Measurements from ENCODE around the gene ZNF609. TPM values are rescaled to one million over a fixed set of nuclear protein-coding genes. Genes with fewer than 3 reads are reported as not detected.
"Not testable (repeated sequence)": the region's sequence is repeated elsewhere in the genome, so short reads cannot be mapped to it uniquely, and the experiment has no call there.

The ZNF609 gene
- total and polyA plus RNA-seq, 2 experiments from 2014 or later = 12.5 to 23.0 TPM

DNA sequence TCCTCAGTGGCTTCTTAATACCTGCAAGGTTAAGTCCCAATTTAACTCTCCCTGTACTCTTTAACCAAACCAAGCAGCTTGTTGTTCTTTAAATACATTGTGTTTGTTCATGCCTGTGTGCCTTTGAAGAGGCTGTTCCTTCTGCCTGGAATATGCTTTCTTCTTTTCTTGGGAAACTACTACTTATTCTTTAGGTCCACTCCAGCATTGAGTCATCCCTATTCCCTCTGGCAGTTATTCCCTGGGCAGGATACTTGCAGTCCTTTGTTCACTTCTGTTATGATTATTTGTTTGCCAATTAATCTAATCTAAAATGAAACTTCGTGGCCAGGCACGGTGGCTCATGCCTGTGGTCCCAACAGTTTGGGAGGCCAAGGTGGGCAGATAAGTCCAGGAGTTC, 139.3 kb downstream of the ZNF609 start:
- Histone ChIP-seq H3K79me2 (peaks cover 93% of the 10 kb centered on the region), H3K4me2 (no peak overlapping the region), H3K9me3 (ENCODE audit: low read depth) (no peaks in the 10 kb centered on the region), H3K36me3 (replicated peaks; ENCODE audit: insufficient read depth, low read depth) (no peaks in the 10 kb centered on the region), H2AFZ (no peak overlapping the region), H3K27me3 (no peaks in the 10 kb centered on the region), H3K27ac (no peak overlapping the region), H3K4me3 (no peak overlapping the region), H3K4me1 (ENCODE audit: insufficient read depth) (peaks cover 17% of the 10 kb centered on the region), H3K9me2 (replicated peaks; ENCODE audit: insufficient read depth) (no peaks in the 10 kb centered on the region), H4K20me1 (ENCODE audit: insufficient read depth, poor library complexity, severe bottlenecking) (peaks cover 24% of the 10 kb centered on the region)
- 21% methylated on average over 2 of the region's 2 CpGs for WGBS (ENCODE audit: low lambda C conversion rate, missing lambda C conversion rate)
- TF ChIP-seq EZH2 (IDR thresholded peaks at IDR 0.05; ENCODE audit: borderline replicate concordance) (no peak), EZH2phosphoT487 (IDR thresholded peaks at IDR 0.05; ENCODE audit: low read depth, severe bottlenecking, unreplicated experiment) (no peak)
- TF ChIP-seq, protein P1, sequence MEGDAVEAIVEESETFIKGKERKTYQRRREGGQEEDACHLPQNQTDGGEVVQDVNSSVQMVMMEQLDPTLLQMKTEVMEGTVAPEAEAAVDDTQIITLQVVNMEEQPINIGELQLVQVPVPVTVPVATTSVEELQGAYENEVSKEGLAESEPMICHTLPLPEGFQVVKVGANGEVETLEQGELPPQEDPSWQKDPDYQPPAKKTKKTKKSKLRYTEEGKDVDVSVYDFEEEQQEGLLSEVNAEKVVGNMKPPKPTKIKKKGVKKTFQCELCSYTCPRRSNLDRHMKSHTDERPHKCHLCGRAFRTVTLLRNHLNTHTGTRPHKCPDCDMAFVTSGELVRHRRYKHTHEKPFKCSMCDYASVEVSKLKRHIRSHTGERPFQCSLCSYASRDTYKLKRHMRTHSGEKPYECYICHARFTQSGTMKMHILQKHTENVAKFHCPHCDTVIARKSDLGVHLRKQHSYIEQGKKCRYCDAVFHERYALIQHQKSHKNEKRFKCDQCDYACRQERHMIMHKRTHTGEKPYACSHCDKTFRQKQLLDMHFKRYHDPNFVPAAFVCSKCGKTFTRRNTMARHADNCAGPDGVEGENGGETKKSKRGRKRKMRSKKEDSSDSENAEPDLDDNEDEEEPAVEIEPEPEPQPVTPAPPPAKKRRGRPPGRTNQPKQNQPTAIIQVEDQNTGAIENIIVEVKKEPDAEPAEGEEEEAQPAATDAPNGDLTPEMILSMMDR (IDR thresholded peaks at IDR 0.05; ENCODE audit: poor library complexity) = no peak
- DNase-seq (ENCODE audit: low spot score) = no peak

DNA sequence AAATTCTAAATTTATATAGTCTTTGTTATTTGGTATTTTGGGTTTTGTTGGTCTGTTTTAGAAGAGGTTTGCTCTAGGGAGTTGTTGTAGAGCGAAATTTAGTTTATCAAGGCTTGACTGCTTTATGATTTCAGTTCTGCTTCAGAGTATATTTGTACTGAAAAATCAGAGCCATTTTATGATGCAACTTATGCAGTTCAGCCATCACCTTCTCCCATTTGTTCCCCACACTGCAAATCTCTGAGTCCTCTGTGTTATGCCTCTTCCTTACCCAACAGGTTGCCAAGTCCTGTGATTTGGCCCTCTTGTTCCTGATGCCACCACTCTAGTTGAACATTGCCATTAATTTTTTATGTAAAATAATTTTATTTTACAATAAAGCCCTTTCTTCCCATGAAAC, 140.4 kb downstream of the ZNF609 start:
- H3K27ac ChIP-seq = no peak overlapping the region
- no peaks in the 10 kb centered on the region for H3K36me3 ChIP-seq (replicated peaks; ENCODE audit: insufficient read depth, low read depth)
- no peak overlapping the region for H2AFZ ChIP-seq
- DNase-seq (ENCODE audit: low spot score) = no peak
- no peak overlapping the region for H3K4me3 ChIP-seq
- H3K27me3 ChIP-seq = no peaks in the 10 kb centered on the region
- no peaks in the 10 kb centered on the region for H3K9me3 ChIP-seq (ENCODE audit: low read depth)
- 100% methylated on average over 1 of the region's 1 CpG for WGBS (ENCODE audit: low lambda C conversion rate, missing lambda C conversion rate)
- no peak for TF ChIP-seq EZH2 (IDR thresholded peaks at IDR 0.05; ENCODE audit: borderline replicate concordance)
- TF ChIP-seq, protein P1 (IDR thresholded peaks at IDR 0.05; ENCODE audit: poor library complexity) = no peak
- TF ChIP-seq EZH2phosphoT487 (IDR thresholded peaks at IDR 0.05; ENCODE audit: low read depth, severe bottlenecking, unreplicated experiment) = no peak
- no peaks in the 10 kb centered on the region for H3K9me2 ChIP-seq (replicated peaks; ENCODE audit: insufficient read depth)
- peaks cover 28% of the 10 kb centered on the region for H4K20me1 ChIP-seq (ENCODE audit: insufficient read depth, poor library complexity, severe bottlenecking)
- peaks cover 91% of the 10 kb centered on the region for H3K79me2 ChIP-seq
- no peak overlapping the region for H3K4me2 ChIP-seq
- H3K4me1 ChIP-seq (ENCODE audit: insufficient read depth) = peaks cover 17% of the 10 kb centered on the region

DNA sequence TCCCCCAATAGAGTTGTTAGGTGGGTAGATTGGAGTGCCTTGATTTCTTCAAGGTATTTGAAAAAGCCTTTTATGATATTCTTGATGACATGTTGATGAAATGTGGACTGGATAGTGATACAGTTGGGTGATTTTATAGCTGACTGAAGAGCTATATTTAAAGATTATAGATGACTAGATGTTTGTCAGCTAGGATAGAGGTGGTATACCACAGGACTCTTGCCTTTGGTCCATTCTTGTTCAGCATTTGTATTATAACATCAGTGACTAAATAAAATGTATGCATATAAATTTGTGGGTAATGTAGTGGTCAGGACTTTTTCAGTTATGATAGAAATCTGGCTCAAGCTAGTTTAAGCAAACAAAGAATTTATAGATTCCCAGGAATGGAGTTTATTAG, 143.9 kb downstream of the ZNF609 start:
- DNase-seq (ENCODE audit: low spot score) = no peak

DNA sequence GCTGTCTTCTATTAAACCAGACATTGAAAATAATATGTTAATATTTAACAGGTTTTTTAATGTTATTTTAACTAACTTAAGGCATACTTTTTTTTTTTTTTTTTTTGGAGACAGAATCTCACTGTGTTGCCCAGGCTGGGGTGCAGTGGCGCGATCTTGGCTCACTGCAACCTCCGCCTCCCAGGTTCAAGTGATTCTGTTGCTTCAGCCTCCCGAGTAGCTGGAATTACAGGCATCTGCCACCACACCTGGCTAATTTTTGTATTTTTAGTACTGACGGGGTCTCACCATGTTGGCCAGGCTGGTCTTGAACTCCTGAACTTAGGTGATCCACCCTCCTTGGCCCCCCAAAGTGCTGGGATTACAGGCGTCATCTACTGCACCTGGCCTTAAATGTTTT, 147.0 kb downstream of the ZNF609 start:
- not testable (repeated sequence) for DNase-seq (ENCODE audit: low spot score); H3K4me3 ChIP-seq; H3K9me3 ChIP-seq (ENCODE audit: low read depth); H3K27ac ChIP-seq; H3K4me2 ChIP-seq; H2AFZ ChIP-seq; H3K9me2 ChIP-seq (replicated peaks; ENCODE audit: insufficient read depth); H3K36me3 ChIP-seq (replicated peaks; ENCODE audit: insufficient read depth, low read depth); H3K27me3 ChIP-seq
- 98% methylated on average over 6 of the region's 6 CpGs for WGBS (ENCODE audit: low lambda C conversion rate, missing lambda C conversion rate)
- Histone ChIP-seq H3K79me2 (peaks cover 90% of the 10 kb centered on the region), H3K4me1 (ENCODE audit: insufficient read depth) (peaks cover 14% of the 10 kb centered on the region), H4K20me1 (ENCODE audit: insufficient read depth, poor library complexity, severe bottlenecking) (peaks cover 17% of the 10 kb centered on the region)

More for the DNA sequence above, 143.9 kb downstream of the ZNF609 start:
- H3K4me3 ChIP-seq = no peak overlapping the region
- peaks cover 9% of the 10 kb centered on the region for H3K4me1 ChIP-seq (ENCODE audit: insufficient read depth)
- TF ChIP-seq, protein P1 (IDR thresholded peaks at IDR 0.05; ENCODE audit: poor library complexity) = no peak
- no peak for TF ChIP-seq EZH2phosphoT487 (IDR thresholded peaks at IDR 0.05; ENCODE audit: low read depth, severe bottlenecking, unreplicated experiment)
- TF ChIP-seq EZH2 (IDR thresholded peaks at IDR 0.05; ENCODE audit: borderline replicate concordance) = no peak
- peaks cover 19% of the 10 kb centered on the region for H4K20me1 ChIP-seq (ENCODE audit: insufficient read depth, poor library complexity, severe bottlenecking)
- no peak overlapping the region for H2AFZ ChIP-seq
- H3K27ac ChIP-seq = no peak overlapping the region
- no peak overlapping the region for H3K4me2 ChIP-seq
- peaks cover 90% of the 10 kb centered on the region for H3K79me2 ChIP-seq
- no peaks in the 10 kb centered on the region for H3K9me2 ChIP-seq (replicated peaks; ENCODE audit: insufficient read depth)
- no peaks in the 10 kb centered on the region for H3K36me3 ChIP-seq (replicated peaks; ENCODE audit: insufficient read depth, low read depth)
- no peaks in the 10 kb centered on the region for H3K27me3 ChIP-seq
- no peaks in the 10 kb centered on the region for H3K9me3 ChIP-seq (ENCODE audit: low read depth)
